DND-41 (cell line): ENCODE measurements around the gene GNAT2.

Source experiments
- ATAC-seq: fragments of 200-7000 bp; cut with Tn5 transposase; 3 replicates; pipeline ENCODE4 v1.9.1; 2021; ENCODE audit warnings: low read depth; ENCODE audit not compliant: insufficient read depth
- DNase-seq: peaks from one replicate; pipeline ENCODE4 v3.0.0-alpha.2; 2020
- H2AFZ ChIP-seq: 2 replicates; pipeline ENCODE4 v1.6.0; 2012; ENCODE audit warnings: low read depth, low read length
- H3K27ac ChIP-seq: 2 replicates; pipeline ENCODE4 v1.5.1; 2012; ENCODE audit warnings: low read length, inconsistent platforms
- H3K27me3 ChIP-seq: fragments of 200-600 bp; sonication (generic); 2 replicates; pipeline ENCODE4 v1.6.0; 2012; ENCODE audit warnings: low read length, mild to moderate bottlenecking, inconsistent platforms; ENCODE audit not compliant: insufficient read depth, poor library complexity
- H3K36me3 ChIP-seq: 2 replicates; pipeline ENCODE4 v1.5.1; 2012; ENCODE audit warnings: low read length, inconsistent platforms; ENCODE audit not compliant: insufficient read depth
- H3K4me1 ChIP-seq: 2 replicates; pipeline ENCODE4 v1.5.1; 2012; ENCODE audit warnings: mild to moderate bottlenecking, low read length; ENCODE audit not compliant: insufficient read depth
- H3K4me2 ChIP-seq: 2 replicates; pipeline ENCODE4 v1.6.0; 2012; ENCODE audit warnings: mild to moderate bottlenecking, moderate library complexity, low read length, inconsistent platforms; ENCODE audit not compliant: insufficient read depth
- H3K4me3 ChIP-seq, 2 experiments: fragments of 200-600 bp in 1 of 2; shearing (Covaris generic) in 1 of 2; 2 replicates each; pipeline ENCODE4 v1.5.1; 2012 to 2016; ENCODE audit warnings: inconsistent platforms in 2 of 2, low read length in 2 of 2, mild to moderate bottlenecking in 2 of 2, low read depth in 1 of 2, moderate library complexity in 1 of 2
- H3K79me2 ChIP-seq: 2 replicates; pipeline ENCODE4 v1.6.0; 2012; ENCODE audit warnings: low read length, inconsistent platforms; ENCODE audit not compliant: insufficient read depth
- H3K9ac ChIP-seq: 2 replicates; pipeline ENCODE4 v1.6.0; 2012; ENCODE audit warnings: low read depth, mild to moderate bottlenecking, inconsistent platforms, low read length, moderate library complexity
- H3K9me3 ChIP-seq: 2 replicates; pipeline ENCODE4 v1.5.1; 2012; ENCODE audit warnings: low read length, moderate library complexity, mild to moderate bottlenecking, inconsistent platforms; ENCODE audit not compliant: insufficient read depth, severe bottlenecking
- H4K20me1 ChIP-seq: 2 replicates; pipeline ENCODE4 v1.6.0; 2012; ENCODE audit warnings: low read length; ENCODE audit not compliant: insufficient read depth
- CTCF ChIP-seq: IDR thresholded peaks from 2 replicates; pipeline ENCODE4 v1.5.1; 2012; ENCODE audit warnings: borderline replicate concordance, low read length, moderate library complexity, mild to moderate bottlenecking; ENCODE audit not compliant: poor library complexity, severe bottlenecking; ENCODE audit errors: extremely low read depth
- EZH2 ChIP-seq: IDR thresholded peaks from 3 replicates; pipeline ENCODE4 v1.6.1; 2012; ENCODE audit warnings: borderline replicate concordance, low read depth, mild to moderate bottlenecking, moderate library complexity, low read length, inconsistent platforms; ENCODE audit not compliant: severe bottlenecking

Gene GNAT2

GRCh38 chr1:109659145-109659544 is 39.7 kb upstream of the GNAT2 start:
- Histone ChIP-seq H3K4me1 (no peaks in the 10 kb centered on the region), H2AFZ (no peak overlapping the region), H3K4me2 (no peak overlapping the region), H3K9ac (no peak overlapping the region), H3K27ac (no peak overlapping the region), H4K20me1 (no peaks in the 10 kb centered on the region), H3K36me3 (no peaks in the 10 kb centered on the region), H3K27me3 (peaks cover 4% of the 10 kb centered on the region), H3K4me3 (no peak overlapping the region), H3K9me3 (no peaks in the 10 kb centered on the region), H3K79me2 (no peaks in the 10 kb centered on the region)
- no peak for DNase-seq
- ATAC-seq, result no peak
- TF ChIP-seq EZH2 (no peak), CTCF (no peak)

- ATAC-seq (no peak), DNase-seq (no peak)
- Histone ChIP-seq H3K27me3 (peaks cover 4% of the 10 kb centered on the region), H3K4me3 (no peak overlapping the region), H3K9ac (no peak overlapping the region), H3K9me3 (no peaks in the 10 kb centered on the region), H3K4me2 (no peak overlapping the region), H3K36me3 (no peaks in the 10 kb centered on the region), H3K79me2 (no peaks in the 10 kb centered on the region), H2AFZ (no peak overlapping the region), H3K4me1 (no peaks in the 10 kb centered on the region), H4K20me1 (no peaks in the 10 kb centered on the region), H3K27ac (no peak overlapping the region)
- TF ChIP-seq CTCF (no peak), EZH2 (no peak)
Measured at GRCh38 chr1:109658533-109659042, 39.2 kb upstream of the GNAT2 start.

DNA sequence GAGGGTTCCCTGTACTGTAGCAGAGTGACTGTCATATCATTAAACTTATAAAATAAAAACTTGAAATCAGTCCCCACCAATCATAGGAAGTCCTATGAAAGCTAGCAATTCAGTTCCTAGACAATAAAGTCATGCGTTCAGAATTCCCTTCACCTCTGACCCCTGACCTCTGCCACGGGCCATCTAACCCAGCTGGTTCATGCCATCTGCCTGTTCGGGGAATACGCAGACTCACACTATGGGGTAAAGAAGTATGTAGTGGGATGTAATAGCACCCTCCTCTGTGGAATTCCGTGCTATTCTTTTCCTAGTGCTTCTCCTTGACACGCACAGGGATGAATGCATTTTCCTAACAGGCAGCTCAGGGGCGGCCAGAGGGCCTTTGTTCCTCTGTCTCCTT is 38.6 kb upstream of the GNAT2 start:
- no peak overlapping the region for H3K27ac ChIP-seq

More for the DNA sequence above, 38.6 kb upstream of the GNAT2 start:
- Histone ChIP-seq H3K4me2 (no peak overlapping the region), H3K79me2 (no peaks in the 10 kb centered on the region), H3K36me3 (no peaks in the 10 kb centered on the region), H3K9me3 (no peaks in the 10 kb centered on the region), H4K20me1 (no peaks in the 10 kb centered on the region), H3K4me1 (no peaks in the 10 kb centered on the region), H3K9ac (no peak overlapping the region), H3K4me3 (no peak overlapping the region), H2AFZ (no peak overlapping the region), H3K27me3 (peaks cover 4% of the 10 kb centered on the region)
- DNase-seq, result no peak
- TF ChIP-seq EZH2 (no peak), CTCF (no peak)
- ATAC-seq, result no peak
